ENCODE measurements around the gene MLLT3. TPM values are rescaled to one million over a fixed set of nuclear protein-coding genes. Genes with fewer than 3 reads are reported as not detected.

Gene MLLT3
- total RNA-seq, 1 donor from 2014 or later = 18.0 TPM

DNA sequence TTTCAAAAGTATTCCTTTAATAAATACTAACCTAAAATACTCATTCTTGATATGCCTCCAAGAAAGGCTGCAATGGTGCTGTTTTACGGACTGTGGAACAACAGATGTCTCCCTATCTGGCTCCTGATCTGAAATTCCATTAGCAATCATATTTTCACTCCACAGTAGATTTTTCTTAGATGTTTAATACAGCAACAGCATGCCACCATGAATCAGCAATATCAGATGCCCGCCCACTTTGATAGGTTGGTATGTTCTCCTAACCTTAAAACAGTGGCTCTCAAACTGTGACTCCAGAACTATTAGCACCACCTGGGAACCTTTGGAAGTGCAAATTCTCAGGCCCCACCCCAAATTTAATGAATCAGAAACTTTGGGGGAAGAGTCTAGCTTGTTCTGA, 110.2 kb downstream of the MLLT3 start:
- intact Hi-C loops (cut with DNase I) = no loop called here
- Histone ChIP-seq H3K27ac (no peak overlapping the region), H3K9me3 (no peaks in the 10 kb centered on the region), H3K4me1 (peaks cover 6% of the 10 kb centered on the region), H3K4me3 (no peak overlapping the region), H3K27me3 (ENCODE audit: low read depth) (no peaks in the 10 kb centered on the region), H3K36me3 (no peaks in the 10 kb centered on the region)
- TF ChIP-seq, protein P1, sequence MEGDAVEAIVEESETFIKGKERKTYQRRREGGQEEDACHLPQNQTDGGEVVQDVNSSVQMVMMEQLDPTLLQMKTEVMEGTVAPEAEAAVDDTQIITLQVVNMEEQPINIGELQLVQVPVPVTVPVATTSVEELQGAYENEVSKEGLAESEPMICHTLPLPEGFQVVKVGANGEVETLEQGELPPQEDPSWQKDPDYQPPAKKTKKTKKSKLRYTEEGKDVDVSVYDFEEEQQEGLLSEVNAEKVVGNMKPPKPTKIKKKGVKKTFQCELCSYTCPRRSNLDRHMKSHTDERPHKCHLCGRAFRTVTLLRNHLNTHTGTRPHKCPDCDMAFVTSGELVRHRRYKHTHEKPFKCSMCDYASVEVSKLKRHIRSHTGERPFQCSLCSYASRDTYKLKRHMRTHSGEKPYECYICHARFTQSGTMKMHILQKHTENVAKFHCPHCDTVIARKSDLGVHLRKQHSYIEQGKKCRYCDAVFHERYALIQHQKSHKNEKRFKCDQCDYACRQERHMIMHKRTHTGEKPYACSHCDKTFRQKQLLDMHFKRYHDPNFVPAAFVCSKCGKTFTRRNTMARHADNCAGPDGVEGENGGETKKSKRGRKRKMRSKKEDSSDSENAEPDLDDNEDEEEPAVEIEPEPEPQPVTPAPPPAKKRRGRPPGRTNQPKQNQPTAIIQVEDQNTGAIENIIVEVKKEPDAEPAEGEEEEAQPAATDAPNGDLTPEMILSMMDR (IDR thresholded peaks at IDR 0.05) = no peak
- ATAC-seq (peak in 1 of 2 donors; percentile 16), DNase-seq (no peak)

DNA sequence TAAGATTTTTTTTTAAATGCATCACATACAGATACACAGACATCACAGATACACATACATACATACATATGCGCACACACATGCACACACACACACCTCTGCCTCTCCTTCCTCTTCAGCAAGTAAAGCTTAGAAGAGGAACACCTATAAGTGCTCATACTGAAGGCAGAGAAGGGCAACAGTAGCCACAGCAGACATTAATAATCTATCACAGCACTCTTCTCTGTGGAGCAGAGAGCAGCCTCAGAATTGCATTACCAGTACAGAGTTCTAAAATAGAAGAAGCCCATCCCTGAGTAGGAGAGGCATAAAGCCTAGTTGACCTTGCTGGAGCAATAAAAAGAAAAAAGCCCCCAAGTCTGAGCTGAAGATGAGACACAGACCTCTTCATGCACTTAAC, 110.6 kb downstream of the MLLT3 start:
- Histone ChIP-seq H3K27me3 (ENCODE audit: low read depth) (no peaks in the 10 kb centered on the region), H3K36me3 (no peaks in the 10 kb centered on the region), H3K27ac (no peak overlapping the region), H3K4me3 (no peak overlapping the region), H3K9me3 (no peaks in the 10 kb centered on the region), H3K4me1 (peaks cover 6% of the 10 kb centered on the region)
- DNase-seq = no peak
- intact Hi-C loops (cut with DNase I) = no loop called here
- no peak for ATAC-seq
- TF ChIP-seq, protein P1 (IDR thresholded peaks at IDR 0.05) = no peak

GRCh38 chr9:20509466-20509865, 112.8 kb downstream of the MLLT3 start:
- ATAC-seq (no peak), DNase-seq (no peak)
- H3K27me3 ChIP-seq (ENCODE audit: low read depth) = no peaks in the 10 kb centered on the region
- TF ChIP-seq, protein P1 (IDR thresholded peaks at IDR 0.05) = no peak
- H3K9me3 ChIP-seq = no peaks in the 10 kb centered on the region
- no peak overlapping the region for H3K4me3 ChIP-seq
- peaks cover 6% of the 10 kb centered on the region for H3K4me1 ChIP-seq
- no peak overlapping the region for H3K27ac ChIP-seq
- no peaks in the 10 kb centered on the region for H3K36me3 ChIP-seq
- intact Hi-C loops (cut with DNase I) = no loop called here

- intact Hi-C loops (cut with DNase I) = no loop called here
- DNase-seq = no peak
- H3K9me3 ChIP-seq = no peaks in the 10 kb centered on the region
- H3K27ac ChIP-seq = no peak overlapping the region
- H3K36me3 ChIP-seq = no peaks in the 10 kb centered on the region
- no peak for ATAC-seq
- H3K4me3 ChIP-seq = no peak overlapping the region
- TF ChIP-seq, protein P1 (IDR thresholded peaks at IDR 0.05) = no peak
- H3K4me1 ChIP-seq = peaks cover 5% of the 10 kb centered on the region
- H3K27me3 ChIP-seq (ENCODE audit: low read depth) = no peaks in the 10 kb centered on the region
These were observed 114.1 kb downstream of the MLLT3 start for GRCh38 chr9:20508242-20508641.

GRCh38 chr9:20507431-20507830, 114.9 kb downstream of the MLLT3 start:
- H3K4me3 ChIP-seq = no peak overlapping the region
- H3K36me3 ChIP-seq = no peaks in the 10 kb centered on the region
- no peak for DNase-seq
- H3K4me1 ChIP-seq = no peaks in the 10 kb centered on the region
- no peaks in the 10 kb centered on the region for H3K27me3 ChIP-seq (ENCODE audit: low read depth)
- TF ChIP-seq, protein P1 (IDR thresholded peaks at IDR 0.05) = no peak
- intact Hi-C loops (cut with DNase I) = no loop called here
- no peak overlapping the region for H3K27ac ChIP-seq
- no peaks in the 10 kb centered on the region for H3K9me3 ChIP-seq
- ATAC-seq = no peak

Measured in lower lobe of right lung (tissue), 2 donors.